GM21723 (cell line): ENCODE measurements around the gene TMEM117.

Source experiments
- ATAC-seq: cut with Tn5 transposase; IDR thresholded peaks from one replicate; pipeline ENCODE4 v1.9.1; 2021; ENCODE audit warnings: mild to moderate bottlenecking, moderate library complexity; ENCODE audit not compliant: unreplicated experiment

Gene TMEM117

DNA sequence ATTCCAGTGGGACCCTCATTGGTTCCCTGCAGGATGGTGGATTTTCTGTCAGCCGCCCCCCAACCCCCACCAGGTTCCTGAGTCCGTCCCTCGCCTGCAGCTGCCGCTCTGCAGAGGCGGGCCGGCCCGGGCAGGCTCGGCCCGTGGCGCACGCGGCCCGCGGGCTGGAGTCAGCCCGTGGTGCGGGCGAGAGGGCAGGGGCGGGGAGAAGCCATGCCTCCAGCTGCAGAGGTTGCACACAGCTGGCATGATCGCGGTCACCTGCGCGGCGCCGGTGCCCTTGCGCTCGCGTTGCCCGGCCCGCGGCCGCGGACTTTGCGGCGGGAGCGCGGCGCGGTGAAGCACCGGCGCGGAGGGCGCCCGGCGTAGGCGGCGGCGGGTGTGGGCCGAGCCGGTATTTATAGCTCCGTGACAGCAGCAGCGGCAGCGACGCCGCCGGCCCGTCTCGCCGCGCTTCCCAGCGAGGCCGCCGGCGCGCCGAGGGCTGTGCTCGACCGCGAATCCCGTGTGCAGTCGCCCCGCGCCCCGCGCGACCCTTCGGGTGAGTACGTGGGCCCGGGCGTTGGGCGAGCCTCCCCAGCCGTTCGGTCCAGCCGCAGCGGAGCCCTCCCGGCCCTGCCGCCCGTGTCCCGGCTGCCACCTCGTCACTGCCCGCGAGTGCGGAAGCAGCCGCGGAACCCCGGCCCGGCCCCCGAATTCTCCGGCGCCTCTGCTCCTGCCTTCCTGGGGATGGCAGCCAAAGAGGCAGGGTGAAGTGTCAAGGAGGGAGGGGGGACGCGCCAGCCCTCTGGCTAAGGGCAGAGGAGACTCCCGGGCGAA is at the start of gene TMEM117:
TSS of gene TMEM117 (plus strand) at position 426 of the 819 bp plus-strand sequence.
- peak; percentile 80 for ATAC-seq

DNA sequence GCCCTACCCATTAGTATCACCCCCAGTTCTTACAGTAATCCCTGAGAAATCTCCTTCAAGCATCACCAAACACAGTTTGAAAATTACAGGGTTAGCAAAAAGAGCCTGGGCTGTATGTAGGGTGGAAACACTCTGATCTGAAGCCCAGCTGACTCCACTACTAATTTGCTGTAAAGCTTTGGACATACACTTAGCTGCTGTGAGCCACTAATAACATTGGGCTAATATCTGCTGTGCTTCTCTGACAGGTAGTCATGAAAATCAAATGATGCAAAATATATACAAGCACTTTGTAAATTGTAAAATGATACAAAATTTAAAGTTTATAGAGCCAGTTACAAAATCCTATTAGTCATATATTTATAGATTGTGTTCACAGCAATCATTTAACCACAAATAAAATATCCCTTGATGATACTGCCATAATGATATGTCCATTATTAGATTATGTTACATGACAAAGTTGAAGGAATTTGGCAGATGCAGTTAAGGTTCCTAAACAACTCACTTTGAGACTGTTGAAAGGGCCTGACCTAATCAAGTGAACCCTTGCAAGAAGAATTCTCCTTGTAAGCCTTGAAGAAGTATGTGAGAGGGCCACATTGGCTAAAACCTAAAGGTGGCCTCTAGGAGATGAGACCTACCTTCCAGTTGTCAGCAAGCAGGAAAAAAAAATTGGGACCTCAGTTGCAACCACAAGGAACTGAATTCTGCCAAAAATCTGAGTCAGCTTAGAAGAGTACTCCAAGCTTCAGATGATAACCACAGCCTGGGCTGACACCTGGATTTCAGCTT is 48.8 kb upstream of the TMEM117 start:
- no peak for ATAC-seq

- no peak for ATAC-seq
These were observed 45.9 kb upstream of the TMEM117 start for GRCh38 chr12:43789941-43790340.

GRCh38 chr12:43795716-43796280 is 40.1 kb upstream of the TMEM117 start:
- ATAC-seq, result no peak

- no peak for ATAC-seq
These were observed 38.2 kb upstream of the TMEM117 start for GRCh38 chr12:43797561-43798217.

GRCh38 chr12:43805149-43805859 is 30.6 kb upstream of the TMEM117 start:
- ATAC-seq, result peak; percentile 20

GRCh38 chr12:43805860-43806736 is 29.8 kb upstream of the TMEM117 start, which contains the start of gene TWF1:
Gene TWF1 (minus strand): TSS chr12:43806317. CDS start chr12:43806245, 72 bp downstream.
- ATAC-seq, result peak; percentile 97

GRCh38 chr12:43806737-43807072 is 29.2 kb upstream of the TMEM117 start:
- no peak for ATAC-seq

GRCh38 chr12:43807386-43807785 is 28.5 kb upstream of the TMEM117 start:
- ATAC-seq, result no peak

GRCh38 chr12:43812057-43812456 is 23.8 kb upstream of the TMEM117 start:
- ATAC-seq, result no peak

DNA sequence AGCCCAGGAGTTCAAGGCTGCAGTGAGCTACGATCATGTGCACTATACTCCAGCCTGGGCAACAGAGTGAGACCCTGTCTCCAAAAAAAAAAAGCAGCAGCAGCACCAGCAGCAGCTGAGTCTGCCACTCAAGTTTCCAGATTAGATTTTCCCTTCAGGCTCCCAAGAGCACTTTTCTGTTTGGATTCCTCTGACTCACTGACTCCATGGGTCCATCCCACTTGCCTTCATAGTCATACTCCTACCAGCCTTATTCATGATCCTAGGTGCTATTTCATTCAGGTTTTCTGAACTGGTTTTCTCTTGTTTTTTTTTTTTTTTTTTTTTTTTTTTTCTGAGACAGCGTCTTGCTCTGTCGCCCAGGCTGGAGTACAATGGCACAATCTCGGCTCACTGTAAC is 23.0 kb upstream of the TMEM117 start:
- no peak for ATAC-seq

DNA sequence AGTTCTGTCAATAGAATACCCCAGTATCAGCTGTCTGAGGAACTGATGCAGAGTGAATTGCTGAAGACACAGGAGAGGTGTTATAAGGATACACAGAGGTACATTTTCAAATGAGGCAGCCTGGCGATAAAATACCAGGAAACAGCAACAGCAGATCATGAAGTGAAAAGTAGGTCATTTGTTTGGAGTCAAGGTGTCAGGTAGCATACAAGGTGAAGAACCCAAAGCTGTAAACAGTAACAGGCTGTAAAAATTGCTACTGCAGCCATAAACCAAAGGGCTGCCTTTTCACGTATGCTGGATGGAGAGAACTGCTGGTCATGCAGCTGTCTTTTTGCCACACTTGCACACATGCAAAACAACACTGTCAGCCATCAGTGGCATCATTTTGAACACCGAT is 20.5 kb upstream of the TMEM117 start:
- ATAC-seq, result no peak

DNA sequence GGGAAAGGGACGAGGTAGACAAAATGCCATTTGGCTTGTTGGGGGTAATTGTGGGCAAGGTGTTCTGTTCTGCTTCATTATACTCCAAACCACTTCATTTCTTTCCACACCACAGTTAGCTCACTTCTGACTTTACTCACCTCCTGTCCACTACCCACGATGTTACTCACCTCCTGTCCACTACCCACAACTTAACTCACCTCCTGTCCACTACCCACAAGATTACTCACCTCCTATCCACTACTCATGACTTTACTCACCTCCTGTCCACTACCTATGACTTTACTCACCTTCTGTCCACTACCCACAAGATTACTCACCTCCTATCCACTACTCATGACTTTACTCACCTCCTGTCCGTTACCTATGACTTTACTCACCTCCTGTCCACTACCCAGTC is 19.7 kb upstream of the TMEM117 start:
- no peak for ATAC-seq

GRCh38 chr12:43824207-43824775 is 11.6 kb upstream of the TMEM117 start:
- no peak for ATAC-seq

DNA sequence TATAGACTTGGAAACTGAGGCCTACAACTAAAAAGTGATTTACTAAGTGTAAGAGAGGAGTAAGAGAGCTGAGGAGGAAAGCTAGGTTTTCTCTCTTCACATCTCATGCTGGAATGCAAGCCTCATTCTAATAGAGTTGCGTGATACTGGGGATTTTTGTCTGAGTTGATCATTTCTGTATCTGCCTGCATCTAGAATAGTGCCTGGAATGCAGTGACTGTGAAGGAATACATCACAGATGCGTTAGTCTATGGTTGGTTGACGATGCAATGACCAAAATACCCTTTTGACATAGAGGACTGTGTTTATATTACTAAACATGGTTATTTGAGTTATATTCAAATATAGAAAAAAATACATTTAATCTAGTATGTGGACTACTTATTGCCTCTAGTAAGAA is 9.2 kb upstream of the TMEM117 start:
- no peak for ATAC-seq

- ATAC-seq, result no peak
These were observed 8.8 kb upstream of the TMEM117 start for GRCh38 chr12:43827093-43827492.

- no peak for ATAC-seq
These were observed 3.3 kb upstream of the TMEM117 start for GRCh38 chr12:43832463-43833168.

DNA sequence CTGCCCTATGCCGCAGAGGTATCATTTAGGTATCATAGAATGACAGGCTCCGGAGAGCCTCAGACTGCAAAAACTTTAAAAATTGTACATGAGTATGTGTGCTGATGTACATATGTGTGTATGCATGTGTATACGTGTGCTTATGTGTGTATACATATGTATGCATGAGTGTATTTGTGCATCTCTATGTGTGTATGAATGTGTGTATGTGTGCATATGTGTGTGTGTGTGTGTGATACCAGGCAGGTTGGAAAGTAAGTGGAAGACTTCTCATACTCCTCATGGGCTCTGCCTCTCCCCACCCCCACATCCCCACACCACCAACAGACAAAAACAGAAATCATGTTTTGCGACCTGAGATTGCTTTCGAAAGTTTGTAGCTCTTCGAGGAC is 621 bp upstream of the TMEM117 start:
- no peak for ATAC-seq
